ENCODE data around the gene C1orf21.

The C1orf21 gene

DNA sequence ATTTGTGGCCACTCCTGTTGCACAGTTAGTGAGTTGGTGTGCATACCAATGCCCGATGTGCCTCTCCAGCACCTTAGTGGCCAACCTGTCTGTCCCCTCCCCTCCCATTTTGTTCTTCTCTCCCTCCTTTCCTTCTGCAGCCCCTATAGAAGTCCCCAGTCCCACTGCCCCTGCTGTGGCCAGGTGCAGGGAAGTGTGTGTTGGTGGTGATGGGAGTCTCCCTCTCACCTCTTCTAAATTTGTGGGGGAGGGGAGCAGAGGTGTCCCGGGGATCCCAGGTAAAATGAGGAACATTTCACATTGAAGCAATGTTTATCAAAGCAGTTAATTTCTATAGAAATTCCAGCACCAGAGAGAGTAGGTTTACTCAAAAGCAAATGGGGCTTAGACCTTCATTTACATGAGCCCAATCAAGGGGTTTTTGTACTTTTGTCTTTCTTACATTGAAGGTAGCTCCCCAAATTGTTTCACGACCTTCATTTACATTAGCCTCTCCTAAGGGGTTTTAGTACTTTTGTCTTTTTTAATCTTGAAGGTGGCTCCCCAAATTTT, 3.0 kb upstream of the C1orf21 start:
- Histone ChIP-seq H3K79me2 (ENCODE audit: control insufficient read depth, insufficient read depth, low read length, poor library complexity) (peaks cover 16% of the 10 kb centered on the region), H3K4me3 (ENCODE audit: low read depth, low read length) (no peak overlapping the region), H3K18ac (ENCODE audit: low read length) (no peak overlapping the region), H3K9ac (ENCODE audit: low read length) (no peak overlapping the region), H4K12ac (ENCODE audit: low read depth, low read length) (no peak overlapping the region), H3K4me2 (ENCODE audit: low read length) (no peak overlapping the region), H4K8ac (ENCODE audit: low read depth, low read length) (no peak overlapping the region), H3K9me3 (ENCODE audit: insufficient read depth, low read depth, low read length) (no peaks in the 10 kb centered on the region), H4K91ac (ENCODE audit: low read depth, low read length) (no peak overlapping the region), H2BK120ac (ENCODE audit: insufficient read depth, low read length, poor library complexity) (no peak overlapping the region), H3K4ac (ENCODE audit: low read depth, low read length) (no peak overlapping the region), H2BK12ac (ENCODE audit: low read length) (no peak overlapping the region), H3K4me1 (ENCODE audit: control insufficient read depth in 1 of 2, insufficient read depth in 2 of 2, low read length in 2 of 2) (peaks cover 2 to 5% of the 10 kb centered on the region in 2 experiments), H2BK5ac (ENCODE audit: low read depth, low read length, poor library complexity) (no peak overlapping the region), H2AK5ac (ENCODE audit: low read length) (no peak overlapping the region), H3K23ac (ENCODE audit: low read length) (no peak overlapping the region), H3K27me3 (ENCODE audit: insufficient read depth, low read length) (no peaks in the 10 kb centered on the region), H3K36me3 (ENCODE audit: control insufficient read depth in 1 of 2, insufficient read depth in 2 of 2, low read length in 2 of 2) (no peaks in the 10 kb centered on the region), H3K79me1 (ENCODE audit: low read length) (peaks cover 18% of the 10 kb centered on the region), H3K14ac (ENCODE audit: low read length) (no peak overlapping the region), H2AFZ (ENCODE audit: insufficient read depth, low read length, poor library complexity) (no peak overlapping the region), H3K27ac (ENCODE audit: low read depth, low read length) (no peak overlapping the region)
- no peak for DNase-seq
- WGBS (ENCODE audit: extremely low coverage, insufficient coverage, insufficient read length): no CpG with 5 or more reads among the region's 3 CpGs

GRCh38 chr1:184385865-184386311, 941 bp upstream of the C1orf21 start:
- H3K4me1 ChIP-seq (ENCODE audit: control insufficient read depth in 1 of 2, insufficient read depth in 2 of 2, low read length in 2 of 2): peaks cover 4 to 7% of the 10 kb centered on the region in 2 experiments
- peak overlapping the region; percentile 82 for H3K14ac ChIP-seq (ENCODE audit: low read length)
- no peak overlapping the region for H2BK12ac ChIP-seq (ENCODE audit: low read length)
- H3K79me2 ChIP-seq (ENCODE audit: control insufficient read depth, insufficient read depth, low read length, poor library complexity): peaks cover 20% of the 10 kb centered on the region
- DNase-seq: no peak
- H2AK5ac ChIP-seq (ENCODE audit: low read length): no peak overlapping the region
- peak overlapping the region; percentile 79 for H2BK120ac ChIP-seq (ENCODE audit: insufficient read depth, low read length, poor library complexity)
- peak overlapping the region; percentile 58 for H3K27ac ChIP-seq (ENCODE audit: low read depth, low read length)
- peak overlapping the region; percentile 64 for H4K8ac ChIP-seq (ENCODE audit: low read depth, low read length)
- no peak overlapping the region for H3K23ac ChIP-seq (ENCODE audit: low read length)
- H3K4me2 ChIP-seq (ENCODE audit: low read length): peak overlapping the region; percentile 77
- peak overlapping the region; percentile 67 for H3K18ac ChIP-seq (ENCODE audit: low read length)
- H3K9ac ChIP-seq (ENCODE audit: low read length): peak overlapping the region; percentile 88
- H4K12ac ChIP-seq (ENCODE audit: low read depth, low read length): peak overlapping the region; percentile 33
- no peaks in the 10 kb centered on the region for H3K36me3 ChIP-seq (ENCODE audit: control insufficient read depth in 1 of 2, insufficient read depth in 2 of 2, low read length in 2 of 2)
- H2BK5ac ChIP-seq (ENCODE audit: low read depth, low read length, poor library complexity): no peak overlapping the region
- no CpG with 5 or more reads among the region's 17 CpGs for WGBS (ENCODE audit: extremely low coverage, insufficient coverage, insufficient read length)
- peak overlapping the region; percentile 75 for H4K91ac ChIP-seq (ENCODE audit: low read depth, low read length)
- H3K79me1 ChIP-seq (ENCODE audit: low read length): peaks cover 18% of the 10 kb centered on the region
- peak overlapping the region; percentile 39 for H3K4ac ChIP-seq (ENCODE audit: low read depth, low read length)
- peak overlapping the region; percentile 87 for H3K4me3 ChIP-seq (ENCODE audit: low read depth, low read length)
- peak overlapping the region; percentile 4 for H2AFZ ChIP-seq (ENCODE audit: insufficient read depth, low read length, poor library complexity)
- no peaks in the 10 kb centered on the region for H3K27me3 ChIP-seq (ENCODE audit: insufficient read depth, low read length)
- no peaks in the 10 kb centered on the region for H3K9me3 ChIP-seq (ENCODE audit: insufficient read depth, low read depth, low read length)

- H2AFZ ChIP-seq (ENCODE audit: insufficient read depth, low read length, poor library complexity): peak overlapping the region; percentile 63
- no peaks in the 10 kb centered on the region for H3K27me3 ChIP-seq (ENCODE audit: insufficient read depth, low read length)
- no CpG with 5 or more reads among the region's 40 CpGs for WGBS (ENCODE audit: extremely low coverage, insufficient coverage, insufficient read length)
Observed at GRCh38 chr1:184387069-184387475, 243 bp downstream of the C1orf21 start.

GRCh38 chr1:184387476-184388318, 868 bp downstream of the C1orf21 start:
- Histone ChIP-seq H3K4me1 (ENCODE audit: control insufficient read depth in 1 of 2, insufficient read depth in 2 of 2, low read length in 2 of 2) (peaks cover 4 to 8% of the 10 kb centered on the region in 2 experiments), H4K8ac (ENCODE audit: low read depth, low read length) (peak overlapping the region; percentile 72), H3K36me3 (ENCODE audit: control insufficient read depth in 1 of 2, insufficient read depth in 2 of 2, low read length in 2 of 2) (no peaks in the 10 kb centered on the region), H4K12ac (ENCODE audit: low read depth, low read length) (no peak overlapping the region), H3K79me2 (ENCODE audit: control insufficient read depth, insufficient read depth, low read length, poor library complexity) (peaks cover 20% of the 10 kb centered on the region), H3K9me3 (ENCODE audit: insufficient read depth, low read depth, low read length) (no peaks in the 10 kb centered on the region), H3K18ac (ENCODE audit: low read length) (peak overlapping the region; percentile 69), H2BK5ac (ENCODE audit: low read depth, low read length, poor library complexity) (peak overlapping the region; percentile 61), H2AFZ (ENCODE audit: insufficient read depth, low read length, poor library complexity) (peak overlapping the region; percentile 63), H3K79me1 (ENCODE audit: low read length) (peaks cover 18% of the 10 kb centered on the region), H3K9ac (ENCODE audit: low read length) (peak overlapping the region; percentile 45), H2BK12ac (ENCODE audit: low read length) (no peak overlapping the region), H3K23ac (ENCODE audit: low read length) (no peak overlapping the region), H3K27ac (ENCODE audit: low read depth, low read length) (peak overlapping the region; percentile 63), H3K14ac (ENCODE audit: low read length) (peak overlapping the region; percentile 55), H2AK5ac (ENCODE audit: low read length) (no peak overlapping the region), H3K4me2 (ENCODE audit: low read length) (peak overlapping the region; percentile 93), H3K4me3 (ENCODE audit: low read depth, low read length) (peak overlapping the region; percentile 87), H3K4ac (ENCODE audit: low read depth, low read length) (peak overlapping the region; percentile 92), H3K27me3 (ENCODE audit: insufficient read depth, low read length) (no peaks in the 10 kb centered on the region), H2BK120ac (ENCODE audit: insufficient read depth, low read length, poor library complexity) (peak overlapping the region; percentile 83), H4K91ac (ENCODE audit: low read depth, low read length) (peak overlapping the region; percentile 89)
- no CpG with 5 or more reads among the region's 43 CpGs for WGBS (ENCODE audit: extremely low coverage, insufficient coverage, insufficient read length)
- DNase-seq: peak in 1 of 2 donors; percentile 41

More at GRCh38 chr1:184387069-184387475, 243 bp downstream of the C1orf21 start:
- Histone ChIP-seq H2BK5ac (ENCODE audit: low read depth, low read length, poor library complexity) (peak overlapping the region; percentile 61), H4K8ac (ENCODE audit: low read depth, low read length) (peak overlapping the region; percentile 72), H3K36me3 (ENCODE audit: control insufficient read depth in 1 of 2, insufficient read depth in 2 of 2, low read length in 2 of 2) (no peaks in the 10 kb centered on the region), H3K9me3 (ENCODE audit: insufficient read depth, low read depth, low read length) (no peaks in the 10 kb centered on the region), H2BK120ac (ENCODE audit: insufficient read depth, low read length, poor library complexity) (peak overlapping the region; percentile 83), H3K9ac (ENCODE audit: low read length) (peak overlapping the region; percentile 73), H3K4me3 (ENCODE audit: low read depth, low read length) (peak overlapping the region; percentile 87), H3K14ac (ENCODE audit: low read length) (peak overlapping the region; percentile 55), H4K12ac (ENCODE audit: low read depth, low read length) (no peak overlapping the region), H3K4ac (ENCODE audit: low read depth, low read length) (peak overlapping the region; percentile 92), H2AK5ac (ENCODE audit: low read length) (no peak overlapping the region), H2BK12ac (ENCODE audit: low read length) (peak overlapping the region; percentile 40), H3K23ac (ENCODE audit: low read length) (no peak overlapping the region), H4K91ac (ENCODE audit: low read depth, low read length) (peak overlapping the region; percentile 89), H3K4me1 (ENCODE audit: control insufficient read depth in 1 of 2, insufficient read depth in 2 of 2, low read length in 2 of 2) (peaks cover 4 to 7% of the 10 kb centered on the region in 2 experiments), H3K79me1 (ENCODE audit: low read length) (peaks cover 18% of the 10 kb centered on the region), H3K4me2 (ENCODE audit: low read length) (peak overlapping the region; percentile 93), H3K79me2 (ENCODE audit: control insufficient read depth, insufficient read depth, low read length, poor library complexity) (peaks cover 20% of the 10 kb centered on the region), H3K27ac (ENCODE audit: low read depth, low read length) (peak overlapping the region; percentile 63), H3K18ac (ENCODE audit: low read length) (peak overlapping the region; percentile 69)
- no peak for DNase-seq

All from trophoblast cell (in vitro differentiated cells and primary cell).